GM12878 (cell line): ENCODE results near the gene FSTL4. TPM values are rescaled to one million over a fixed set of nuclear protein-coding genes. Genes with fewer than 3 reads are reported as not detected.

Experiments used
- ATAC-seq: fragments of 200-7000 bp; cut with Tn5 transposase; 3 replicates; pipeline ENCODE4 v1.9.1; 2020; ENCODE audit warnings: mild to moderate bottlenecking, moderate library complexity
- BruUV-seq: library from RNA; stranded (reverse); fragments of 400-500 nt; replicated peaks from 2 replicates; lab custom pipeline; 2021; lab: Mats Ljungman, UMichigan
- CTCF ChIA-PET: fragments of 300-600 bp; sonication (Branson Sonifier 250); formaldehyde crosslinking; extraction: SDS; loops from one replicate; lab custom pipeline; 2021; ENCODE audit warnings: inconsistent platforms; lab: Yijun Ruan, JAX
- POLR2A ChIA-PET: fragments of 350-600 bp; formaldehyde crosslinking; extraction: SDS; loops from one replicate; lab custom pipeline; 2021; ENCODE audit warnings: inconsistent platforms; lab: Charles Lee
- RAD21 ChIA-PET: fragments of 300-600 bp; sonication (Branson Sonifier 250); formaldehyde crosslinking; loops from one replicate; lab custom pipeline; 2023; ENCODE audit warnings: antibody characterized with exemption; ENCODE audit not compliant: unreplicated experiment; lab: Charles Lee
- SMC1A ChIA-PET: fragments of 300-600 bp; sonication (Branson Sonifier 250); formaldehyde crosslinking; loops from one replicate; lab custom pipeline; 2023; ENCODE audit not compliant: unreplicated experiment, uncharacterized antibody; lab: Charles Lee
- DNase-seq: peaks from one replicate; pipeline ENCODE4 v3.0.0-alpha.2; 2011; ENCODE audit warnings: low read depth, low spot score
- FAIRE-seq: peaks from 3 replicates; lab custom pipeline; 2011; peaks lifted over from hg19 to GRCh38; lab: Jason Lieb, UNC
- H2AFZ ChIP-seq: 2 replicates; pipeline ENCODE4 v1.6.0; 2011; ENCODE audit warnings: low read depth, low read length, control low read depth; ENCODE audit not compliant: control insufficient read depth
- H3K27ac ChIP-seq: 2 replicates; pipeline ENCODE4 v1.5.1; 2011; ENCODE audit warnings: control low read depth; ENCODE audit not compliant: control insufficient read depth, insufficient read depth
- H3K27me3 ChIP-seq, 2 experiments: replicated peaks in 1 of 2; 2 replicates each; pipeline versions ENCODE4 v1.6.0 to v1.6.1; 2011; ENCODE audit warnings: low read length in 1 of 2; ENCODE audit not compliant: control insufficient read depth in 2 of 2, insufficient read depth in 2 of 2
- H3K36me3 ChIP-seq, 2 experiments: 2 replicates each; pipeline ENCODE4 v1.5.1; 2011; ENCODE audit warnings: low read length in 1 of 2; ENCODE audit not compliant: control insufficient read depth in 2 of 2, insufficient read depth in 2 of 2
- H3K4me1 ChIP-seq: 2 replicates; pipeline ENCODE4 v1.6.1; 2011; ENCODE audit warnings: mild to moderate bottlenecking, low read length, moderate library complexity, mixed read lengths; ENCODE audit not compliant: control insufficient read depth, insufficient read depth
- H3K4me2 ChIP-seq: 2 replicates; pipeline ENCODE4 v1.6.0; 2011; ENCODE audit warnings: control low read depth; ENCODE audit not compliant: control insufficient read depth, insufficient read depth
- H3K4me3 ChIP-seq: fragments of 200-600 bp; sonication (generic); 2 replicates; pipeline ENCODE4 v1.5.1; 2016
- H3K79me2 ChIP-seq: 2 replicates; pipeline ENCODE4 v1.6.0; 2011; ENCODE audit warnings: low read length; ENCODE audit not compliant: control insufficient read depth, insufficient read depth
- H3K9ac ChIP-seq: 2 replicates; pipeline ENCODE4 v1.8.0; 2011; ENCODE audit warnings: low read length, control low read depth, mixed read lengths; ENCODE audit not compliant: control insufficient read depth, insufficient read depth
- H3K9me3 ChIP-seq: replicated peaks from 3 replicates; pipeline ENCODE4 v1.5.1; 2011; ENCODE audit warnings: mild to moderate bottlenecking, low read length; ENCODE audit not compliant: control insufficient read depth, insufficient read depth
- H4K20me1 ChIP-seq: 2 replicates; pipeline ENCODE4 v1.6.0; 2011; ENCODE audit not compliant: control insufficient read depth, insufficient read depth
- CHD4 ChIP-seq: fragments of 200-600 bp; sonication (generic); IDR thresholded peaks from 2 replicates; pipeline ENCODE4 v1.6.1; 2016; ENCODE audit warnings: mild to moderate bottlenecking
- CREM ChIP-seq: IDR thresholded peaks from 2 replicates; pipeline ENCODE4 v1.6.1; 2014; ENCODE audit warnings: antibody characterized with exemption, low read depth
- EED ChIP-seq: sonication (generic); IDR thresholded peaks from 2 replicates; pipeline ENCODE4 v1.6.1; 2016; ENCODE audit warnings: antibody characterized with exemption, low read depth
- ESRRA ChIP-seq: IDR thresholded peaks from 2 replicates; pipeline ENCODE4 v1.6.1; 2012; ENCODE audit warnings: mild to moderate bottlenecking, low read length, improper control_type of control experiment
- ETV6 ChIP-seq, 2 experiments: fragments of 450-650 bp in 1 of 2; IDR thresholded peaks in 1 of 2; conservative IDR thresholded peaks in 1 of 2; 2 replicates each; pipeline ENCODE4 v1.6.1; 2014; ENCODE audit warnings: antibody characterized with exemption in 1 of 2, borderline replicate concordance in 1 of 2, low read depth in 1 of 2, mild to moderate bottlenecking in 1 of 2, moderate library complexity in 1 of 2
- FOXM1 ChIP-seq: IDR thresholded peaks from 2 replicates; pipeline ENCODE4 v1.6.1; 2012; ENCODE audit warnings: low read depth, mild to moderate bottlenecking, inconsistent platforms, low read length, moderate library complexity
- HDAC2 ChIP-seq: fragments of 200-600 bp; sonication (generic); IDR thresholded peaks from 2 replicates; pipeline ENCODE4 v1.6.1; 2017
- HDAC6 ChIP-seq: fragments of 200-600 bp; sonication (generic); IDR thresholded peaks from one replicate; pipeline ENCODE4 v1.8.0; 2017; ENCODE audit warnings: antibody characterized with exemption; ENCODE audit not compliant: unreplicated experiment
- IRF4 ChIP-seq: IDR thresholded peaks from 2 replicates; pipeline ENCODE4 v1.6.1; 2011; ENCODE audit warnings: low read depth, low read length
- NFXL1 ChIP-seq: fragments of 450-650 bp; IDR thresholded peaks from 2 replicates; pipeline ENCODE4 v1.6.1; 2017; ENCODE audit warnings: antibody characterized with exemption, mild to moderate bottlenecking, borderline replicate concordance
- REST ChIP-seq: IDR thresholded peaks from 2 replicates; pipeline ENCODE4 v1.6.1; 2012; ENCODE audit warnings: mild to moderate bottlenecking, low read depth, low read length
- TCF12 ChIP-seq: IDR thresholded peaks from 2 replicates; pipeline ENCODE4 v1.6.1; 2011; ENCODE audit warnings: low read depth, mild to moderate bottlenecking, low read length
- ZBED1 ChIP-seq: IDR thresholded peaks from 2 replicates; pipeline ENCODE4 v1.6.1; 2016; ENCODE audit warnings: borderline replicate concordance
- ZNF207 ChIP-seq: fragments of 450-650 bp; IDR thresholded peaks from 2 replicates; pipeline ENCODE4 v1.6.1; 2014; ENCODE audit warnings: antibody characterized with exemption, mild to moderate bottlenecking, borderline replicate concordance
- WGBS: methylation state at CpG from one replicate; pipeline ENCODE4 v1.1.6; 2016; ENCODE audit warnings: low lambda C conversion rate; ENCODE audit not compliant: insufficient replicate concordance, insufficient coverage; ENCODE audit errors: missing lambda C conversion rate; 5-methylcytosine and 5-hydroxymethylcytosine counted together
- in situ Hi-C: fragments of 300-500 bp; cut with MboI; formaldehyde crosslinking; loops from 9 replicates; pipeline ENCODE4 v1.14.3; 2018; ENCODE audit warnings: mixed read lengths
- intact Hi-C: fragments of 100-400 bp; cut with micrococcal nuclease; formaldehyde crosslinking; loops from one replicate; pipeline ENCODE4 v1.14.2; 2022; ENCODE audit not compliant: unreplicated experiment
- polyA plus RNA-seq, 11 experiments: library from polyadenylated mRNA; depleted of rRNA in 4 of 11; unstranded in 6 of 11; stranded (reverse) in 5 of 11; fragments of >200 nt; fragmentation: Nextera tagmentation in 4 of 11; fragmentation: Illumina TruSeq in 1 of 11; extraction: Ambion mirVana in 4 of 11; extraction: Trizol in 1 of 11; gene quantifications; 1 replicate in 1 of 11; 2 replicates in 10 of 11; pipeline versions ENCODE4 v1.2.1 to v1.2.3, GENCODE V29; 2011 to 2016; ENCODE audit warnings: inconsistent platforms in 2 of 11, missing spikeins in 2 of 11, low read depth in 1 of 11
- total RNA-seq, 4 experiments: library from RNA; depleted of rRNA in 3 of 4; stranded (reverse); fragments of >200 nt in 3 of 4; fragmentation: Illumina TruSeq in 1 of 4; extraction: Trizol in 1 of 4; gene quantifications; 2 replicates each; pipeline versions ENCODE4 v1.2.1 to v1.2.3, GENCODE V29; 2013 to 2021

Gene FSTL4
- total and polyA plus RNA-seq, 10 of the 15 experiments (the other 5 are each of a cell fraction or from before 2014, with no cell fraction given), result 0.01 to 0.79 (median 0.21) TPM; not detected in 6

GRCh38 chr5:133214153-133214820 is 398.1 kb downstream of the FSTL4 start:
- no peak overlapping the region for H3K4me2 ChIP-seq
- POLR2A ChIA-PET, result no interaction called here
- H3K4me3 ChIP-seq, result no peak overlapping the region
- no peak overlapping the region for H2AFZ ChIP-seq
- SMC1A ChIA-PET, result no interaction called here
- no peak overlapping the region for H3K9ac ChIP-seq
- no peaks in the 10 kb centered on the region for H3K36me3 ChIP-seq
- TF ChIP-seq CREM (no peak), TCF12 (no peak)
- CTCF ChIA-PET, result interaction anchor here (0.8 kb wide), 1 partner anchor 17 kb away, joined by 3 read pairs; no protein-coding TSS in a partner anchor
- no peak for FAIRE-seq
- no peaks in the 10 kb centered on the region for H3K9me3 ChIP-seq
- no peaks in the 10 kb centered on the region for H3K79me2 ChIP-seq
- in situ Hi-C loops (no loop called here), intact Hi-C loops (no loop called here)
- H3K27ac ChIP-seq, result no peak overlapping the region
- peaks cover 0 to 4% of the 10 kb centered on the region in 2 experiments; a peak in 2 of 4 replicates for H3K27me3 ChIP-seq
- ATAC-seq, result no peak
- H4K20me1 ChIP-seq, result no peaks in the 10 kb centered on the region; the same call in 1 of the 2 replicates
- RAD21 ChIA-PET, result no interaction called here
- BruUV-seq, result no TSS peak
- no peaks in the 10 kb centered on the region for H3K4me1 ChIP-seq
- 16% methylated on average over 2 of the region's 2 CpGs for WGBS
- no peak for DNase-seq

- WGBS, result 48% methylated on average over 4 of the region's 4 CpGs
- ChIA-PET SMC1A (interaction anchor here (1.8 kb wide), 1 partner anchor 35 kb away, joined by 3 read pairs; no protein-coding TSS in a partner anchor), POLR2A (no interaction called here), CTCF (no interaction called here), RAD21 (interaction anchor here (1.5 kb wide), 1 partner anchor 18 kb away, joined by 4 read pairs; no protein-coding TSS in a partner anchor)
- no peak overlapping the region for H3K4me3 ChIP-seq
- no peaks in the 10 kb centered on the region; the same call in 2 of the 3 replicates for H3K9me3 ChIP-seq
- H2AFZ ChIP-seq, result no peak overlapping the region
- H3K4me2 ChIP-seq, result no peak overlapping the region
- H3K4me1 ChIP-seq, result no peaks in the 10 kb centered on the region
- intact Hi-C loops, result no loop called here
- FAIRE-seq (no peak), ATAC-seq (no peak), DNase-seq (no peak)
- H3K27ac ChIP-seq, result no peak overlapping the region
- H3K36me3 ChIP-seq, result no peaks in the 10 kb centered on the region
- TF ChIP-seq EED (no peak), HDAC2 (no peak), ZBED1 (no peak), HDAC6 (no peak), IRF4 (no peak), FOXM1 (no peak), CHD4 (no peak), ESRRA (no peak), REST (no peak), NFXL1 (no peak), ZNF207 (no peak), ETV6 (conservative IDR thresholded peaks at IDR 0.05 in 1 of 2, IDR thresholded peaks at IDR 0.05 in 1 of 2; ENCODE audit: borderline replicate concordance in 1 of 2, low read depth in 1 of 2) (no peak)
- no peaks in the 10 kb centered on the region for H3K79me2 ChIP-seq
- H4K20me1 ChIP-seq, result no peaks in the 10 kb centered on the region
- no peaks in the 10 kb centered on the region for H3K27me3 ChIP-seq
- H3K9ac ChIP-seq, result no peak overlapping the region
- in situ Hi-C loops, result no loop called here
- no TSS peak for BruUV-seq
These were observed 406.7 kb downstream of the FSTL4 start for GRCh38 chr5:133205649-133206048.
